ENCODE measurements around the gene TAF5. TPM values are rescaled to one million over a fixed set of nuclear protein-coding genes. Genes with fewer than 3 reads are reported as not detected.
"Not testable (repeated sequence)": the region's sequence is repeated elsewhere in the genome, so short reads cannot be mapped to it uniquely, and the experiment has no call there.

TAF5 gene
- total and polyA plus RNA-seq, 2 experiments from 2014 or later, result 10.4 to 25.9 TPM

DNA sequence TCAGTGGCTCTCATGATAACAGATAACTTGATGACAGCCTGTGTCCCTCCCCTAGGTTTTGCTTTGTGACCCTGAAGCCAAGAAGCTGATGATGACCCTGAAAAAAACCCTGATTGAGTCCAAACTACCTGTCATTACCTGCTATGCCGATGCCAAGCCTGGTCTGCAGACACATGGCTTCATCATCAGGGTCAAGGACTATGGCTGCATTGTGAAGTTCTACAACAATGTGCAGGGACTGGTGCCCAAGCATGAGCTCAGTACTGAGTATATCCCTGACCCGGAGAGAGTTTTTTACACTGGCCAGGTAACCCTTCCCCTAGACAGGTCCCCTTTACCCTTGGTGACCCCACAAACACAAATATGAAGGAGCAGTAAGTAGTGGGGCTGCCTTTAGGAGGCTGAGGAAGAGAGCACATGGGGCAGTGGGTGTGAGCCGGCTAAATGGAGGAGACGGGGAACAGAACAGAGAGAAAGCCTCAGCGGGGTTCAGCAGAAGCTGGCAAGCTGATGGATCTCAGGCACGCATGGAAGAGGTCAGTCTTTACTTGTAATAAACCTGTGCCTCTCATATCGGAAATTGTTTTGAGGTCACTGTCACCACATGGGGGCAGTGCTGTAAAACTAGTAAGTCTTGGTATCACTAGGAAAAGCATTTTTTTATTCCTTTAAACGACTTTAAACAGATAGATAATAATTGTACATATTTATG lies 48.8 kb downstream of the TAF5 start:
- H3K27me3 ChIP-seq (ENCODE audit: insufficient read depth), result no peaks in the 10 kb centered on the region
- no peaks in the 10 kb centered on the region for H3K79me2 ChIP-seq (replicated peaks; ENCODE audit: insufficient read depth)
- H3K27ac ChIP-seq (ENCODE audit: low read depth), result no peak overlapping the region
- H3K4me2 ChIP-seq, result no peak overlapping the region
- H3K4me3 Mint-ChIP-seq, result no peak overlapping the region
- H3K36me3 Mint-ChIP-seq (ENCODE audit: low read depth), result peaks cover 95% of the 10 kb centered on the region
- H3K9me2 ChIP-seq (ENCODE audit: insufficient read depth), result no peaks in the 10 kb centered on the region
- no peak overlapping the region for H3K4me3 ChIP-seq
- H2AFZ ChIP-seq, result no peak overlapping the region
- ATAC-seq (peak; percentile 25; the same call in 2 of the 3 replicates), DNase-seq (ENCODE audit: low spot score) (peak; percentile 62)
- H3K27me3 Mint-ChIP-seq (ENCODE audit: insufficient read depth, low read depth, poor library complexity), result peaks cover 2% of the 10 kb centered on the region
- H3K4me1 ChIP-seq (ENCODE audit: insufficient read depth), result no peaks in the 10 kb centered on the region
- peaks cover 5% of the 10 kb centered on the region; the same call in 1 of the 2 replicates for H3F3A ChIP-seq (replicated peaks; ENCODE audit: low read depth)
- no peaks in the 10 kb centered on the region for H3K4me1 Mint-ChIP-seq
- TF ChIP-seq ZNF331 (CRISPR knock-in tag; IDR thresholded peaks at IDR 0.05; ENCODE audit: low read depth) (no peak), JUNB (IDR thresholded peaks at IDR 0.05; ENCODE audit: unreplicated experiment) (no peak)
- TF ChIP-seq, protein P1, sequence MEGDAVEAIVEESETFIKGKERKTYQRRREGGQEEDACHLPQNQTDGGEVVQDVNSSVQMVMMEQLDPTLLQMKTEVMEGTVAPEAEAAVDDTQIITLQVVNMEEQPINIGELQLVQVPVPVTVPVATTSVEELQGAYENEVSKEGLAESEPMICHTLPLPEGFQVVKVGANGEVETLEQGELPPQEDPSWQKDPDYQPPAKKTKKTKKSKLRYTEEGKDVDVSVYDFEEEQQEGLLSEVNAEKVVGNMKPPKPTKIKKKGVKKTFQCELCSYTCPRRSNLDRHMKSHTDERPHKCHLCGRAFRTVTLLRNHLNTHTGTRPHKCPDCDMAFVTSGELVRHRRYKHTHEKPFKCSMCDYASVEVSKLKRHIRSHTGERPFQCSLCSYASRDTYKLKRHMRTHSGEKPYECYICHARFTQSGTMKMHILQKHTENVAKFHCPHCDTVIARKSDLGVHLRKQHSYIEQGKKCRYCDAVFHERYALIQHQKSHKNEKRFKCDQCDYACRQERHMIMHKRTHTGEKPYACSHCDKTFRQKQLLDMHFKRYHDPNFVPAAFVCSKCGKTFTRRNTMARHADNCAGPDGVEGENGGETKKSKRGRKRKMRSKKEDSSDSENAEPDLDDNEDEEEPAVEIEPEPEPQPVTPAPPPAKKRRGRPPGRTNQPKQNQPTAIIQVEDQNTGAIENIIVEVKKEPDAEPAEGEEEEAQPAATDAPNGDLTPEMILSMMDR (conservative IDR thresholded peaks at IDR 0.05; ENCODE audit: low read depth in 2 of 2), result peak; percentile 66
- H3K27ac Mint-ChIP-seq, result no peak overlapping the region
- peaks cover 87% of the 10 kb centered on the region for H3K36me3 ChIP-seq (ENCODE audit: insufficient read depth)
- no peaks in the 10 kb centered on the region for H3K9me3 Mint-ChIP-seq
- peaks cover 21% of the 10 kb centered on the region for H4K20me1 ChIP-seq (replicated peaks; ENCODE audit: insufficient read depth)

- H3K4me3 ChIP-seq; H3K9me2 ChIP-seq (ENCODE audit: insufficient read depth); H3K4me3 Mint-ChIP-seq; H3K79me2 ChIP-seq (replicated peaks; ENCODE audit: insufficient read depth); H3K27me3 ChIP-seq (ENCODE audit: insufficient read depth); H3K27me3 Mint-ChIP-seq (ENCODE audit: insufficient read depth, low read depth, poor library complexity); H3K27ac Mint-ChIP-seq; H3K4me2 ChIP-seq; H3F3A ChIP-seq (replicated peaks; ENCODE audit: low read depth); H3K4me1 ChIP-seq (ENCODE audit: insufficient read depth); ATAC-seq; H3K9me3 Mint-ChIP-seq; DNase-seq (ENCODE audit: low spot score); H3K4me1 Mint-ChIP-seq; H3K27ac ChIP-seq (ENCODE audit: low read depth); H2AFZ ChIP-seq: not testable (repeated sequence)
- H3K36me3 Mint-ChIP-seq (ENCODE audit: low read depth), result peaks cover 94% of the 10 kb centered on the region
- Histone ChIP-seq H3K36me3 (ENCODE audit: insufficient read depth) (peaks cover 85% of the 10 kb centered on the region), H4K20me1 (replicated peaks; ENCODE audit: insufficient read depth) (peaks cover 22% of the 10 kb centered on the region)
These were observed 49.3 kb downstream of the TAF5 start for GRCh38 chr10:103417148-103417469.

GRCh38 chr10:103417601-103418000 lies 49.8 kb downstream of the TAF5 start:
- Histone ChIP-seq H3K27ac (ENCODE audit: low read depth) (no peak overlapping the region), H3K9me2 (ENCODE audit: insufficient read depth) (no peaks in the 10 kb centered on the region), H3K36me3 (ENCODE audit: insufficient read depth) (peaks cover 85% of the 10 kb centered on the region), H3K4me2 (no peak overlapping the region), H3K79me2 (replicated peaks; ENCODE audit: insufficient read depth) (no peaks in the 10 kb centered on the region), H2AFZ (no peak overlapping the region), H4K20me1 (replicated peaks; ENCODE audit: insufficient read depth) (peaks cover 27% of the 10 kb centered on the region), H3K27me3 (ENCODE audit: insufficient read depth) (no peaks in the 10 kb centered on the region), H3K4me1 (ENCODE audit: insufficient read depth) (no peaks in the 10 kb centered on the region), H3F3A (replicated peaks; ENCODE audit: low read depth) (peaks cover 5% of the 10 kb centered on the region; the same call in 1 of the 2 replicates), H3K4me3 (no peak overlapping the region)
- DNase-seq (ENCODE audit: low spot score) (no peak), ATAC-seq (no peak)
- Mint-ChIP-seq H3K9me3 (no peaks in the 10 kb centered on the region), H3K36me3 (ENCODE audit: low read depth) (peaks cover 94% of the 10 kb centered on the region), H3K27me3 (ENCODE audit: insufficient read depth, low read depth, poor library complexity) (peaks cover 2% of the 10 kb centered on the region), H3K4me3 (no peak overlapping the region), H3K4me1 (no peaks in the 10 kb centered on the region), H3K27ac (no peak overlapping the region)
- no peak for TF ChIP-seq ZNF331 (CRISPR knock-in tag; IDR thresholded peaks at IDR 0.05; ENCODE audit: low read depth)
- TF ChIP-seq JUNB (IDR thresholded peaks at IDR 0.05; ENCODE audit: unreplicated experiment), result no peak
- TF ChIP-seq, protein P2, sequence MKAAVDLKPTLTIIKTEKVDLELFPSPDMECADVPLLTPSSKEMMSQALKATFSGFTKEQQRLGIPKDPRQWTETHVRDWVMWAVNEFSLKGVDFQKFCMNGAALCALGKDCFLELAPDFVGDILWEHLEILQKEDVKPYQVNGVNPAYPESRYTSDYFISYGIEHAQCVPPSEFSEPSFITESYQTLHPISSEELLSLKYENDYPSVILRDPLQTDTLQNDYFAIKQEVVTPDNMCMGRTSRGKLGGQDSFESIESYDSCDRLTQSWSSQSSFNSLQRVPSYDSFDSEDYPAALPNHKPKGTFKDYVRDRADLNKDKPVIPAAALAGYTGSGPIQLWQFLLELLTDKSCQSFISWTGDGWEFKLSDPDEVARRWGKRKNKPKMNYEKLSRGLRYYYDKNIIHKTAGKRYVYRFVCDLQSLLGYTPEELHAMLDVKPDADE (IDR thresholded peaks at IDR 0.05), result no peak
- no peak for TF ChIP-seq CREB1 (CRISPR knock-in tag; IDR thresholded peaks at IDR 0.05; ENCODE audit: low read depth)
- TF ChIP-seq POLR2AphosphoS5 (IDR thresholded peaks at IDR 0.05; ENCODE audit: low read depth), result no peak
